RWPE1 (cell line): ENCODE data around the gene RFTN2.
A peak's percentile ranks its signal among the peaks of the same experiment; 100 is the strongest.
"Not testable (repeated sequence)": the region's sequence is repeated elsewhere in the genome, so short reads cannot be mapped to it uniquely, and the experiment has no call there.

Source experiments
- CTCF ChIA-PET: fragments of 350-600 bp; sonication (Branson Sonifier 250); formaldehyde crosslinking; extraction: SDS; loops from one replicate; lab custom pipeline; 2021; lab: Yijun Ruan, JAX
- POLR2A ChIA-PET: fragments of 400-600 bp; formaldehyde crosslinking; extraction: SDS; loops from one replicate; lab custom pipeline; 2020; ENCODE audit warnings: antibody characterized with exemption; ENCODE audit not compliant: low non-redundant PET; lab: Yijun Ruan, JAX
- DNase-seq: peaks from one replicate; pipeline ENCODE4 v3.0.0; 2012; ENCODE audit warnings: low spot score
- H3K27ac ChIP-seq: fragments of 450-650 bp; 2 replicates; pipeline ENCODE4 v1.5.1; 2017
- TF ChIP-seq, protein P1 (sequence below): fragments of 450-650 bp; conservative IDR thresholded peaks from 2 replicates; pipeline ENCODE4 v1.5.1; 2017; ENCODE audit warnings: low read depth, mild to moderate bottlenecking

RFTN2 gene

DNA sequence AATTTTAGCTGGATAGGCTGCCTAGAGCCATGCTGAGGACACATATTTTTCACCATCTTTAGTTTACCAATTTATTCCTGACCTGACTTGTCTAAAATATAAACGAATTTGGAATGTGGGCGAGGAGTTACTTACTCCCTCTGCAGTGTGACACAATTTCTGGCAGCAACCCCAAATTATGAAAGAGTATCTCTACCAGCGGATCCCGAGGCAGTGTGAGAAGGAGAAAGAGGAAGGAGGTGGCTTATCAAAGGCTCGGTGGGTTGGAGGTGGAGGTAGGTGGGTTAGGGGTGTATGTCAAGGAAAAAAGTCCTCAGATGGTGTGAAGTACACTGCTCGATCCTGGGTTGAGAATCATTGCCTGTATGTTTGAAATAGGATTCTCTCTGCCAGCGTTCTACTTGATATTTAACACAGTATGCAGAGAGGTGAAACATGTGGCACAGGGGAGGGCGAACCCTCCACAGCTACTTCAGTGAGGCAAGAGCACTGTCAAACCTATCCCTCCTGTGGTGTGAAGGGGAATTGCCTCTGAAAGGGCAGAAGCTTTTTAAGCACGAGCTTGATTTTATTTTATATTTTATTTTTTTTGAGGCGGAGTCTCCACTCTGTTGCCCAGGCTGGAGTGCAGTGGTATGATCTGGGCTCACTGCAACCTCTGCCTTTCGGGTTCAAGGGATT lies 76.0 kb downstream of the RFTN2 start:
- TF ChIP-seq, protein P1, sequence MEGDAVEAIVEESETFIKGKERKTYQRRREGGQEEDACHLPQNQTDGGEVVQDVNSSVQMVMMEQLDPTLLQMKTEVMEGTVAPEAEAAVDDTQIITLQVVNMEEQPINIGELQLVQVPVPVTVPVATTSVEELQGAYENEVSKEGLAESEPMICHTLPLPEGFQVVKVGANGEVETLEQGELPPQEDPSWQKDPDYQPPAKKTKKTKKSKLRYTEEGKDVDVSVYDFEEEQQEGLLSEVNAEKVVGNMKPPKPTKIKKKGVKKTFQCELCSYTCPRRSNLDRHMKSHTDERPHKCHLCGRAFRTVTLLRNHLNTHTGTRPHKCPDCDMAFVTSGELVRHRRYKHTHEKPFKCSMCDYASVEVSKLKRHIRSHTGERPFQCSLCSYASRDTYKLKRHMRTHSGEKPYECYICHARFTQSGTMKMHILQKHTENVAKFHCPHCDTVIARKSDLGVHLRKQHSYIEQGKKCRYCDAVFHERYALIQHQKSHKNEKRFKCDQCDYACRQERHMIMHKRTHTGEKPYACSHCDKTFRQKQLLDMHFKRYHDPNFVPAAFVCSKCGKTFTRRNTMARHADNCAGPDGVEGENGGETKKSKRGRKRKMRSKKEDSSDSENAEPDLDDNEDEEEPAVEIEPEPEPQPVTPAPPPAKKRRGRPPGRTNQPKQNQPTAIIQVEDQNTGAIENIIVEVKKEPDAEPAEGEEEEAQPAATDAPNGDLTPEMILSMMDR = peak; percentile 59
- peak; percentile 42 for DNase-seq
- H3K27ac ChIP-seq = peak overlapping the region; percentile 69
- ChIA-PET CTCF (interaction anchor here (0.6 to 1.0 kb wide), 3 partner anchors 9 to 160 kb away, joined by 3 to 4 read pairs (median 3); no protein-coding TSS in a partner anchor), POLR2A (no interaction called here)

DNA sequence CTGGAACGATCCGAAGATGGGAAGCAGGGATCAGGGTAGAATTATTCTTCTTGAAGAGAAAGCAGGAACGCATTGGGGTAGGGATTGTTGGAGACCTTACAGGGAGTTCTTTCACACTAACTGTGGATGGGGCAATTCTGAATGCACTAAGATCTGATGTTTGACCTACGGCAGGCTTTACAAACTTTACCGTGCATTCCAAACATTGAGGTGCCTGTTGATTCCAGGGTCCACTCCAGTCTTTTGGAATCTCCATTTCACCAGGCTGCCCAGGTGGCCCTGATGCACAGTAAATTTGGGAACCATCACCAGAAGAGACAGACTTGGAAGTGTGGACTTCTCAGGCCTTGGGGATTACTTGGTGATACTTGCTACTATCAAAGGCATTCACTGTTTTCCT lies 76.9 kb downstream of the RFTN2 start:
- no peak overlapping the region for H3K27ac ChIP-seq
- POLR2A ChIA-PET = no interaction called here
- no peak for DNase-seq
- CTCF ChIA-PET = no interaction called here
- TF ChIP-seq, protein P1 = no peak

DNA sequence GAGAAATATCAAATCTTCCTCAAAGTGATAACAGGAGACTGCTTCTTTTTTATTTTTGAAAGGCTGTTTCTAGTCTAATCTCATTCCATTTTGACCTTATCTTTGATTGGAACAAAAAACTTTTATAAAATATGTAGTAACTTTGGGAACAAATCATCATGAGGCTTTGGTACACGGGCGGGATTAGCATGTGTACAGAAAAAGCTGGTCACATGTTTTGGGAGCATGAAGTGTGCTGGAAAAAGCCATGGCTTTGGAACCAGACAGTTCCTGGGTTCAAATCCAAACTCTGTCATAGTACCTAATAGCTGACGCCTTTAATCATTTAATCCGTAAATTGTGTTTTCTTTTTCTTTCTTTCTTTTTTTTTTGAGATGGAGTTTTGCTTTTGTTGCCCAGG lies 78.2 kb downstream of the RFTN2 start:
- ChIA-PET CTCF (no interaction called here), POLR2A (no interaction called here)
- H3K27ac ChIP-seq = no peak overlapping the region
- DNase-seq = no peak
- TF ChIP-seq, protein P1 = no peak

DNA sequence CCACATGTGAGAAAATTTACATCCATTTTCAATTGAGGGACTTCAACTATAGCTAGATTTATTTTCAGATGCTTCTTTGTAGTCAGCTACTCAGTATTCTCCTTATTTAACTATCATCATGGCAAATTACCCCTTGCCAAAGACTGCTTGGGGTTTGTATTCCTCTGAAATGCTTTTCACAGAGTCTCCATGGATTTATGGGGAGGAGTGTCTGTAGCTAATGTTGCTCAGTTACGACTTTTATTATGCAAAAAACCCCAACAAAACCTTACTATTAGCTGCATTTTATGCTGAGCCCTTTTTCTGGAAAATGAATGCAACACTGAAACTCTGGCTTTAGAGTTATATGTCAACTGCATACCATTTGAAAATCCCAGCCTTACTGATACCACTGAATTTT lies 78.6 kb downstream of the RFTN2 start:
- no peak overlapping the region for H3K27ac ChIP-seq
- ChIA-PET POLR2A (no interaction called here), CTCF (no interaction called here)
- DNase-seq = no peak
- TF ChIP-seq, protein P1 = no peak

DNA sequence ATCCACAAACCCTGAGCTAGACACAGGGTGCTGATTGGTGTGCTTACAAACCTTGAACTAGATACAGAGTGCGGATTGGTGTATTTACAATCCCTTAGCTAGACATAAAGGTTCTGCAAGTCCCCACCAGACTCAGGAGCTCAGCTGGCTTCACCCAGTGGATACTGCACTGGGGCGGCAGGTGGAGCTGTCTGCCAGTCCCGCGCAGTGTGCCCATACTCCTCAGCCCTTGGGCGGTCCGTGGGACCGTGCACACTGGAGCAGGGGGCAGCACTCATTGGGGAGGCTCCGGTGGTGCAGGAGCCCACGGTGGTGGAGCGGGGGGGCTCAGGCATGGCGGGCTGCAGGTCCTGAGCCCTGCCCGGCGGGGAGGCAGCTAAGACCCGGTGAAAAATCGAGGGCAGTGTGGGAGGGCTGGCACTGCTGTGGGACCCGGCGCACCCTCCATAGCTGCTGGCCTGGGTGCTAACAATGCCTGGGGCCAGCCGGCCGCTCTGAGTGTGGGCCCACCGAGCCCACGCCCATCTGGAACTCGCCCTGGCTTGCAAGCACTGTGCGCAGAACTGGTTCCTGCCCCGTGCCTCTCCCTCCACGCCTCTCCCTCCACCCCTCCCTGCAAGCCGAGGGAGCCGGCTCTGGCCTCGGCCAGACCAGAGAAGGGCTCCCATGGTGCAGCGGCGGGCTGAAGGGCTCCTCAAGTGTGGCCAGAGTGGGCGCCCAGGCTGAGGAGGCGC lies 83.9 kb downstream of the RFTN2 start:
- no peak for DNase-seq
- CTCF ChIA-PET = interaction anchor here (0.6 to 1.4 kb wide), 2 partner anchors 8 to 645 kb away, joined by 4 to 5 read pairs; no protein-coding TSS in a partner anchor
- TF ChIP-seq, protein P1 = no peak
- H3K27ac ChIP-seq = no peak overlapping the region
- POLR2A ChIA-PET = no interaction called here

DNA sequence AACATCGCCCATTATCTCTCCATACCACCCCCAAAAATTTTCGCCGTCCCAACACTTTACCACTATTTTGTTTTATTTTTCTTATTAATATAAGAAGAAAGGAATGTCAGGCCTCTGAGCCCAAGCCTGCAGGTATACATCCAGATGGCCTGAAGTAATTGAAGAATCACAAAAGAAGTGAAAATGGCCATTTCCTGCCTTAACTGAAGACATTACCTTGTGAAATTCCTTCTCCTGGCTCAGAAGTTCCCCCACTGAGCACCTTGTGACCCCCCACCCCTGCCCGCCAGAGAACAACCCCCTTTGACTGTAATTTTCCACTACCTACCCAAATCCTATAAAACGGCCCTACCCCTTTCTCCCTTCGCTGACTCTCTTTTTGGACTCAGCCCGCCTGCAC lies 88.1 kb downstream of the RFTN2 start:
- POLR2A ChIA-PET, CTCF ChIA-PET, DNase-seq, H3K27ac ChIP-seq: not testable (repeated sequence)

DNA sequence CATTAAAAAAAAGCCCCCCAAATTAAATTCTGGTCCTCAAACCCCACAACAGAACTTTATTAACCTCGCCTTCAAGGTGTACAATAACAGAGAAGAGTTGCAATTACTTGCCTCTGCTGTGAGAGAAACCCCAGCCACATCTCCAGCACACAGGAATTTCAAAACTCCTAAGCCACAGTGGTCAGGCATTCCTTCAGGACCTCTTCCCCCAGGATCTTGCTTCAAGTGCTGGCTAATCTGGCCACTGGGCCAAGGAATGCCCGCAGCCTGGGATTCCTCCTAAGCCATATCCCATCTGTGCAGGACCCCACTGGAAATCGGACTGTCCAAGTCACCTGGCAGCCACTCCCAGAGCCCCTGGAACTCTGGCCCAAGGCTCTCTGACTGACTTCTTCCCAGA lies 95.2 kb downstream of the RFTN2 start:
- POLR2A ChIA-PET, DNase-seq, H3K27ac ChIP-seq: not testable (repeated sequence)
- CTCF ChIA-PET = interaction anchor here (0.6 kb wide), 1 partner anchor 608 kb away, joined by 3 read pairs; no protein-coding TSS in a partner anchor

DNA sequence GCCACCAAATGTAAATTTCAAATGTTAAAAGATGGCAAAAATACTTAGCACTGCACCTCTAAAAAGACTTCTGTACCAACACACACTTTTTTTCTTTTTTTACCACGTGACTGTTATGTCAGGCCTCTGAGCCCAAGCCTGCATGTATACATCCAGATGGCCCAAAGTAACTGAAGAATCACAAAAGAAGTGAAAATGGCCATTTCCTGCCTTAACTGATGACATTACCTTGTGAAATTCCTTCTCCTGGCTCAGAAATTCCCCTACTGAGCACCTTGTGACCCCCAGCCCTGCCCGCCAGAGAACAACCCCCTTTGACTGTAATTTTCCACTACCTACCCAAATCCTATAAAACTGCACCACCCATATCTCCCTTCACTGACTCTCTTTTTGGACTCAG lies 97.1 kb downstream of the RFTN2 start:
- POLR2A ChIA-PET = not testable (repeated sequence)

More for the DNA sequence above, 97.1 kb downstream of the RFTN2 start:
- DNase-seq, H3K27ac ChIP-seq, CTCF ChIA-PET: not testable (repeated sequence)
